HG03442 (cell line): ENCODE measurements around the gene SPIC.
"Not testable (repeated sequence)": the region's sequence is repeated elsewhere in the genome, so short reads cannot be mapped to it uniquely, and the experiment has no call there.

Experiments
- ATAC-seq: cut with Tn5 transposase; IDR thresholded peaks from one replicate; pipeline ENCODE4 v1.9.1; 2021; ENCODE audit warnings: mild to moderate bottlenecking, moderate library complexity; ENCODE audit not compliant: unreplicated experiment

The SPIC gene

GRCh38 chr12:101474711-101475386, at the start of gene SPIC:
Gene SPIC (plus strand): TSS chr12:101475336. CDS start chr12:101476905, 1,569 bp downstream.
- ATAC-seq: no peak

- no peak for ATAC-seq
Observed at GRCh38 chr12:101430456-101430855, 44.7 kb upstream of the SPIC start.

GRCh38 chr12:101436136-101436535, 39.0 kb upstream of the SPIC start:
- ATAC-seq: no peak

GRCh38 chr12:101439236-101439635, 35.9 kb upstream of the SPIC start:
- ATAC-seq: no peak

DNA sequence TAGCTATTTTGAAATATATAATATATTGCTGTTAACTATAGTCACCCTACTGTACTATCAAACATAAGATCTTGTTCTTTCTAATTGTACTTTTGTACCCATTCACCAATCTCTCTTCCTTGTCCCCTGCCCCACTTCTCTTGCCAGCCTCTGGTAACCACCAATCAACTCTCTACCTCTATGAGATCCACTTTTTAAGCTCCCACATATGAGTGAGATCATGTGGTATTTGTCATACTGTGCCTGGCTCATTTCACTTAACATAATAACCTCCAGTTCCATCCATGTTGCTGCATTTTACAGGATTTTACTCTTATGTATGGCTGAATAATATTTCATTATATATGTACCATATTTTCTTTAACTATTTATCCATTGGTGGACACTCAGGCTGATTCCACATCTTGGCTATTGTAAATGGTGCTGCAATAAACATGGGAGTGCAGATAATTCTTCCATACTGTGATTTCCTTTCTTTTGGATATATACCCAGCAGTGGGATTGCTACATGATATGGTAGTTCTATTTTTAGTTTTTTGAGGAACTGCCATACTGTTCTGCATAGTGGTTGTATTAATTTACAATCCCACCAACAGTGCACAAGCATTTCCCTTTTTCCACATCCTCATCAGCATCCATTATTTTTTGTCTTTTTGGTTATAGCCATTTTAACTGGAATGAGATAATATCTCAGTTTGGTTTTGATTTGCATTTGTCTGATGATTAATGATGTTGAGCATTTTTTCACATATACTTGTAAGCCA, 33.5 kb upstream of the SPIC start:
- ATAC-seq: no peak

- no peak for ATAC-seq
Observed at GRCh38 chr12:101455685-101456084, 19.5 kb upstream of the SPIC start.

GRCh38 chr12:101459642-101460346, 15.3 kb upstream of the SPIC start:
- ATAC-seq: no peak

DNA sequence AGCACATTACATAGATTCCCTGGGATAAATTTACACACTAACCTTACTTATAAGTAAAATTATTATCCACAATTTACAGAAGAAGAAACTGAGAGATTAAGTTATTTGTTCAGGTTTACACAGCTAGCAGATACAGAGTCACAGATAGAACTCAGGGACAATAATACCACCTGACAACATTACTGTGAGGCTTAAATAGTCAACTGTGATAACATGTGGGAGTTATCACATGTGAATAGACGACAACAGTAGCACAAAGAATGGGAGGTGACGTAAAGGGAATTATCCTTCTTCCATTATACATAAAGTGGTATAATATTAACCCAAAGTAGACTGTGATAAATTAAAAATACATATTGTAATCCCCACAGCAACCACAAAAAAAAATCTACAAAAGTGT, 6.2 kb upstream of the SPIC start:
- ATAC-seq: no peak

- no peak for ATAC-seq
Observed at GRCh38 chr12:101470939-101471338, 4.2 kb upstream of the SPIC start.

DNA sequence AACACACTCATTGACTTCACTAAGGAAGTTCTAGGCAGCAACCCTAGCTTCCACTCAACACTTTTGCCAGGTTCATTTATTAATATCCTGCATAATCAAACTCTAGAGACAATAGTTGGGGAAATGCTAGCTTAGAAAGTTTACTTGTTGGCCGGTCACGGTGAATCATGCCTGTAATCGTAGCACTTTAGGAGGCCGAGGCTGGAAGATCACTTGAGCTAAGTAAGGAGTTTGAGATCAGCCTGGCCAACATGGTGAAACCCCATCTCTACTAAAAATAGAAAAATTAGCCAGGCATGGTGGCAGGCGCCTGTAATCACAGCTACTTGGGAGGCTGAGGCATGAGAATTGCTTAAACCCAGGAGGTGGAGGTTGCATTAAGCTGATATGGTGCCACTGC, 3.3 kb upstream of the SPIC start:
- not testable (repeated sequence) for ATAC-seq

GRCh38 chr12:101474248-101474647, 888 bp upstream of the SPIC start:
- ATAC-seq: no peak

DNA sequence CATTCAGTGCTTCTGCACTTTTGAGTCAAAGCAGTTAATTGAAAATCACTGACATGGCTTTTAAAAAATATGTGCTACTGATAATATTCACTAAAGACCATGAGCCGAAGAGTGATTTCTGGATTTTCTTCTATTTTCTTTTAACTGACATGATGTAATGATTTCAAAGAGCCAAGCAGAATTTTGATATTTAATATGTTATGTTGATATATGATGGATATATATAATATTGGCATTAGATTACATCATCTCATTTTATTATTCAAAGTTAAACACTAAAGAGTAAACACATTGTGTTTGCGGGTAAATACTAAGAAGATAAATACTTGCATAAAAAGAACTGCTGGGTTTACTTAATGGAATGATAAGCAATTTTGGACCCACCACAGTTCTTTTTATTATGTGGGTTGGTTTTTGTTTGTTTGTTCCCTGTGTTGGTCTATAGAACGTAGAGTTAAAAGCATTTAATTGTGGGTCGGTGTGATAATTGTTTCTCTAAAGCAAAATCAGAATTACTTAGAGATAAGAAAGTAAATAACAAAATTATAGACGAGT, 692 bp downstream of the SPIC start:
- no peak for ATAC-seq

DNA sequence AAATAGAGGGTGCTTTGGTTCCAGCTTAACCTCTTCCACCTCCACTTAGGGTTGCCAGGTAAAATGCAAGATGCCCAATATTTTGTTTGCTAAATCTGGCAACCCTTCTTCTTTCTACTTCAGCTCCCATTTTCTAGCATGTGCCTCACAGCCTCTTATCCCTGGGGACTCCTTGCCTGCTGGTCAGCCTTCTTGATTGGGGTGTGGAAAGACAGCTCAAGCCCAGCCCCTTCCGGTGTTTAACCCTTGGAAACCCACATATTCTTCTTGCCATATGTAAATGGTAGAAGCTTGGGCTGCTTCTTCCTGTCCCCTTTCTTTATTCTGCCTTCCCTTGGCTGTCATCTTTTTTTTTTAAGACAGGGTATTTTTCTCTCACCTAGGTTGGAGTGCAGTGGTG, 5.7 kb downstream of the SPIC start:
- no peak for ATAC-seq

DNA sequence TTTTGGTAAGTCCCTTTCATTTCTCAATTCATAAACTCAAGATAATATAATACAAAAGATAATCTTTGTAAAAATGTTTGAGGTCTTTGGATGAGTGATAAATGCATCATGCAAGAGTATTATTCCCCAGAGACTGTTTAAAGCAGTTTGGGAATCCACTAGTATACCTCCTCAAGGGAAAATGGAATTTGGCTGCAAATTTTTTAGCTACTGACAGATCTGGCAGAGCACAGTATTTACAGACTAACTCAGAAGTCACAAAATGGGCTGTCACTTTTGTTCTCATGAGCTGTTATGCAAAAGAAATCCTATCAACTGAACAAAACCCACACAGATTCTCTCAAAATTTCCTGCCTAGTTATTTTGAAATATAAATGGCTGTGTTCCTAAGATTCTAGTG, 9.9 kb downstream of the SPIC start:
- no peak for ATAC-seq

GRCh38 chr12:101488469-101488868, 13.3 kb downstream of the SPIC start:
- no peak for ATAC-seq

DNA sequence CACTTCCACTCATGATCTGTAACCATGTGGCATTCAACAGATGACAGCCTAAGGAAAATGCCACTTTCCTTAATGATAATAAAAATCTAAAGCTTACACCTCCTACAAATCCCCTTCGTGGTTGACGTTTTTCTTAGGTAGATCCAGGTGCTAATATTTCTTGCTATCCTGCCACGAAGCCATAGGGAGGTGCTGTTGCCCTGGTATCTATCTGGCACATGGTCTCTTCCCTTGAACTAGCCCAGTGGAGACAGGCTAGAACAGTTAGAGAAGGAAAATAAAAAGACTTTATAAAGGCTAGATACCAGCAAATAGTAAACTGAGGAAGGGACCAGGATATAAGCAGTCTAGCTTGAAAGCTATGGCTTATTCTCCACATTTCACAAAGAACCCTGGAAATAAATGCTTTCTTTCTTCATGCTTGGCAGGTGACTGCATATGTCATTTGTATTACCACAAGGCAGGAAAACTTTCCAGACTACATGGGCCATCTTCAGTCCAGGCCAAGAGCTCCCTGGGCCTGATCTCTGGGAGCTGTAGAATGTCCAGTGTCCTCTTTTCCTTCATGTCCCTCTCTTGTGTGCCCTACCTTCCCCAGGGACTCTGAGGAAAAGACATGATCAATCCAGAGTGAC, 15.3 kb downstream of the SPIC start:
- ATAC-seq: peak; percentile 55

- ATAC-seq: no peak
Observed at GRCh38 chr12:101491329-101491728, 16.2 kb downstream of the SPIC start.

- ATAC-seq: no peak
Observed at GRCh38 chr12:101493556-101493955, 18.4 kb downstream of the SPIC start.

GRCh38 chr12:101498252-101498651, 23.1 kb downstream of the SPIC start:
- no peak for ATAC-seq

GRCh38 chr12:101501410-101501995, 26.4 kb downstream of the SPIC start:
- ATAC-seq: no peak

GRCh38 chr12:101521136-101521535, 46.0 kb downstream of the SPIC start:
- no peak for ATAC-seq
